Ishikawa (cell line): ENCODE data around the gene TNFAIP1.

Source experiments
- CEBPB ChIP-seq: IDR thresholded peaks from 2 replicates; pipeline ENCODE4 v1.6.1; 2012
- CREB1 ChIP-seq: IDR thresholded peaks from 2 replicates; pipeline ENCODE4 v1.6.1; 2012; ENCODE audit warnings: low read depth
- EGR1 ChIP-seq: IDR thresholded peaks from 2 replicates; pipeline ENCODE4 v1.6.1; 2012
- EP300 ChIP-seq: IDR thresholded peaks from 2 replicates; pipeline ENCODE4 v1.6.1; 2012; ENCODE audit warnings: borderline replicate concordance
- FOXM1 ChIP-seq: IDR thresholded peaks from 2 replicates; pipeline ENCODE4 v1.6.1; 2012; ENCODE audit warnings: low read depth, borderline replicate concordance
- MAX ChIP-seq: IDR thresholded peaks from 2 replicates; pipeline ENCODE4 v1.6.1; 2012
- NFIC ChIP-seq: IDR thresholded peaks from 2 replicates; pipeline ENCODE4 v1.6.1; 2012
- RAD21 ChIP-seq: IDR thresholded peaks from 2 replicates; pipeline ENCODE4 v1.6.1; 2012; ENCODE audit warnings: low read depth
- REST ChIP-seq: IDR thresholded peaks from 2 replicates; pipeline ENCODE4 v1.6.1; 2012; ENCODE audit warnings: low read depth, mild to moderate bottlenecking
- TAF1 ChIP-seq: IDR thresholded peaks from 2 replicates; pipeline ENCODE4 v1.6.1; 2012; ENCODE audit warnings: low read depth, mild to moderate bottlenecking
- TCF12 ChIP-seq: IDR thresholded peaks from 2 replicates; pipeline ENCODE4 v1.6.1; 2012; ENCODE audit warnings: low read depth
- TEAD4 ChIP-seq: IDR thresholded peaks from 2 replicates; pipeline ENCODE4 v1.6.1; 2012
- USF1 ChIP-seq: IDR thresholded peaks from 2 replicates; pipeline ENCODE4 v1.6.1; 2012
- YY1 ChIP-seq: IDR thresholded peaks from 2 replicates; pipeline ENCODE4 v1.6.1; 2012; ENCODE audit warnings: low read depth
- ZBTB7A ChIP-seq: IDR thresholded peaks from 2 replicates; pipeline ENCODE4 v1.6.1; 2012; ENCODE audit warnings: low read depth

Gene TNFAIP1

GRCh38 chr17:28370035-28370743 is 34.6 kb downstream of the TNFAIP1 start, which contains the start of gene VTN:
Gene VTN (minus strand): TSS chr17:28370307. CDS start chr17:28370203, 104 bp downstream.
- TF ChIP-seq NFIC (no peak), CEBPB (no peak), MAX (no peak), ZBTB7A (no peak), FOXM1 (no peak), TAF1 (no peak), RAD21 (no peak), YY1 (no peak), TCF12 (no peak), REST (no peak), USF1 (no peak), EP300 (no peak), TEAD4 (no peak), EGR1 (no peak), CREB1 (no peak)

- TF ChIP-seq YY1, result no peak
- no peak for TF ChIP-seq USF1
- TF ChIP-seq RAD21, result no peak
- no peak for TF ChIP-seq CREB1
- TF ChIP-seq TCF12, result no peak
- TF ChIP-seq TAF1, result no peak
Observed at GRCh38 chr17:28370744-28371103, 35.2 kb downstream of the TNFAIP1 start.

- TF ChIP-seq ZBTB7A, result 0 out of 2 replicates have a peak, but pooled peaks have one; percentile 45
- no peak for TF ChIP-seq EGR1
- TF ChIP-seq CREB1, result no peak
- peak; percentile 96 for TF ChIP-seq USF1
- TF ChIP-seq MAX, result 0 out of 2 replicates have a peak, but pooled peaks have one; percentile 27
Observed at GRCh38 chr17:28371245-28372202, 36.0 kb downstream of the TNFAIP1 start, which contains the start of gene SARM1. Gene SARM1 (plus strand): TSS chr17:28371694. CDS start chr17:28372033, 339 bp downstream.

GRCh38 chr17:28372203-28372944 is 36.8 kb downstream of the TNFAIP1 start:
- TF ChIP-seq EGR1 (no peak), REST (peak; percentile 21; the same call in 1 of the 2 replicates), ZBTB7A (no peak), MAX (peak; percentile 39; the same call in 1 of the 2 replicates)

- no peak for TF ChIP-seq CREB1
- no peak for TF ChIP-seq CEBPB
- TF ChIP-seq TCF12, result no peak
- TF ChIP-seq MAX, result no peak
- no peak for TF ChIP-seq EGR1
- no peak for TF ChIP-seq ZBTB7A
- no peak for TF ChIP-seq USF1
- no peak for TF ChIP-seq EP300
- TF ChIP-seq TEAD4, result no peak
- TF ChIP-seq TAF1, result no peak
- no peak for TF ChIP-seq RAD21
- TF ChIP-seq FOXM1, result no peak
- no peak for TF ChIP-seq NFIC
- TF ChIP-seq REST, result no peak
- no peak for TF ChIP-seq YY1
Observed at GRCh38 chr17:28372945-28373274, 37.3 kb downstream of the TNFAIP1 start.
